GM21737 (cell line): Measurements from ENCODE around the gene COPA.
"Not testable (repeated sequence)": the region's sequence is repeated elsewhere in the genome, so short reads cannot be mapped to it uniquely, and the experiment has no call there.

ENCODE experiments used
- ATAC-seq: cut with Tn5 transposase; IDR thresholded peaks from one replicate; pipeline ENCODE4 v1.9.1; 2021; ENCODE audit warnings: mild to moderate bottlenecking, moderate library complexity; ENCODE audit not compliant: unreplicated experiment

Gene COPA

DNA sequence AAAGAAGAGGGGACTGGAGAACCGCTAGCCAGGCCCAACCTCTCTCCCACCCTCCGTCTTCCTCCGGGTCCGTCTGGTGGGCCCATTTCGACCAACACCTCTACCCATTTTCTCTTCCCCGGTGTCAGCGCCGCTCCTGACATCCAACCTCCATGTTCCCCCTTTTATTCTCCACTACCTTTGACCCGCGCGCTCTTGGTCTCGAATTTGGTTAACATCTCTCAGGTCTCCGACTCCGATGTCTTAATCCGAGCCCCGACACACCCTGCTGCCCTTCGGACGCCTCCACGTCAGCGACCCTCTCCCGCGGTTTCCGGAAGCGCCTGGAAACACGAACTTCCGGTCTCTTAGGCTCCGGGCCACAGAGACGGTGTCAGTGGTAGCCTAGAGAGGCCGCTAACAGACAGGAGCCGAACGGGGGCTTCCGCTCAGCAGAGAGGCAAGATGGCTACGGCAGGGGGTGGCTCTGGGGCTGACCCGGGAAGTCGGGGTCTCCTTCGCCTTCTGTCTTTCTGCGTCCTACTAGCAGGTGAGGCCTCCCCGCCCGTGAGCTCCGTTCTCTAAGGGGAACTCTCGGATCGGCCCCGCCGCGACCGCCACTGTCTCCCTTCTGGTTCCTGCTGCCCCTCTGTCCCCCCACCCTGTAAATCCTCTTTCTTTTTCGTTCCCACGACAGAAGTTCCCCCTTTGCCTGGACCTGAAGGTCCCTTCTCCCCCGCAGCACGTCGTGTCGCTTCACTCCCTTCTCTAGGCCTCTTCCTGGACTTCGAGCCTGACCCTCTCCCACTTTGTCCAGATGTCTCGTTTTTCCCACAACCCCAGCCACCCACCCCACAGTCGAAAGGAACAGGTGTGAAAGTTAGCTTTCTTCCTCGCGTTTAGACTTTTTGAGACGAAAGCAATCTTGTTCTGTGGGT lies at the start of gene COPA, which contains the start of gene NCSTN:
TSS of gene COPA (minus strand) at position 298 of the 917 bp plus-strand sequence. CDS start at position 218, 80 bp downstream.
TSS of gene NCSTN (plus strand) at position 431 of the 917 bp plus-strand sequence. CDS start at position 445, 14 bp downstream.
- ATAC-seq = peak; percentile 90

DNA sequence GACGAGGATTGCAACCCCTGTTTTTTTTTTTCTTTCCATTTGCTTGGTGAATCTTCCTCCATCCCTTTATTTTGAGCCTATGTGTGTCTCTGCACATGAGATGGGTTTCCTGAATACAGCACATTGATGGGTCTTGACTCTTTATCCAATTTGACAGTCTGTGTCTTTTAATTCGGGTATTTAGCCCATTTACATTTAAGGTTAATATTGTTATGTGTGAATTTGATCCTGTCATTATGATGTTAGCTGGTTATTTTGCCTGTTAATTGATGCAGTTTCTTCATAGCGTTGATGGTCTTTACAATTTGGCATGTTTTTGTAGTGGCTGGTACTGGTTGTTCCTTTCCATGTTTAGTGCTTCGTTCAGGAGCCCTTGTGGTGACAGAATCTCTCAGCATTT lies 45.4 kb upstream of the COPA start:
- not testable (repeated sequence) for ATAC-seq

DNA sequence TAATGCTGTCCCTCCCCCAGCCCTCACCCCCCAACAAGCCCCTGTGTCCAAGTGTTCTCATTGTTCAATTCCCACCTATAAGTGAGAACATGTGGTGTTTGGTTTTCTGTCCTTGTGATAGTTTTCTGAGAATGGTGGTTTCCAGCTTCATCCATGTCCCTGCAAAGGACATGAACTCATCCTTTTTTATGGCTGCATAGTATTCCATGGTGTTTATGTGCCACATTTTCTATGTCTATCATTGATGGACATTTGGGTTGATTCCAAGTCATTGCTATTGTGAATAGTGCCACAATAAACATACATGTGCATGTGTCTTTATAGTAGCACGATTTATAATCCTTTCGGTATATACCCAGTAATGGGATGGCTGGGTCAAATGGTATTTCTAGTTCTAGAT lies 41.8 kb upstream of the COPA start:
- not testable (repeated sequence) for ATAC-seq

DNA sequence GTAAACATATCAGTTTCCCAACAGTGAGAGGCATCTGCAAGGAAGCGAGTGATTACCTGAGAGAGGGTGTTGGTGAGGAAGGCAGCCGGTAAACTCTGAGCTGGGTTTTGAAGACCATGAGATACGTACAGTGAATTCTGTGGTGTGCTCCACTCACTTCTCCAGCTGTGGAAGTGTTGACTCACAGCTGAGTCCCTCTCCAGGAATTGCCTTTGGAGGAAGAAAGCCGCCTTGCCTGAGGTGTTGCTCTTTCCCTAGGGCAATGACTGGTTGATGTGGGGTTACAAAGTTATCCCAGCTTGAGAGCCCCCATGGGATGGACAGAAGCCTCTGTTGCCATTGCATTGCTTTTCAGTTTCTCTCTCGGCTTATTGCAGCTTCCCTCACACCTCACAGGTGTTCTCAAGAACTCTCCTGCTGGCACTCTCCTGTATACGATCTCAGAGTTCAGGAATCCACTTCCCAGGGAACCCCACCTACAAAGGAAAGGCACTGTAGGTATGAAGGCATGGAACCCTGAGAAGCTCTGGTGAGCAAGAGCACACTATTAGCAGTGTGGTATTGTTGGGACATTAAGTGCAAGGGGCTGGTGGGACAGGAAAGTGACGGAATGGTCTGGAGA lies 34.6 kb upstream of the COPA start:
- no peak for ATAC-seq

DNA sequence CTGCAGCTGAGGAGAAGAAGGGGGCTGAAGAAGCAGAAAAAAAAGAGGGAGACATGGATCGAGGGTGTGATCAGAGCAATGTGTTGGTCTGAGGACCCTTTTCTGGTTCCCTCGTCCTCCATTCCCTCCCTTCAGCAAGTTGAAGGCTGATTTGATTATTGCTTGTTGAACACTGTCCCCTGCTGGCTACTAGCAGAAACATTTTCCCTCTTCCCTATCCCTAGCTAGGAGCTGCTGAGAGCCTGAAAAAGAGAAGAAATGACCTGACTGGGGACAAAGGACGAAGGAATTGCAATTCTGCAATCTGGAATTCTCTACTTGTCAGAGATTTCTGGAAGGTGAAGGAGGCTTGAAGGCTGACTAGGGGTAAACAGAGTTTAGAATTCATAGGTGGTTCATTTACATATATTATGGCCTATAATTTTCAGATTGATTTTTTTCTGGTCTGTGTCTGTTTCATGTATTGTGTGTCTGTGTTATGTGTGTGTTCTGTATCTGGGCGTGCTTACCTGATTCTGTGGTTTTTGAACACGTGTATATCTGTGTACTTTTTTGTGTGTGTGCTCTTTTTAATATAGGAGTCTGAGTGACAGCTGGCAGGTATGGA lies 33.6 kb upstream of the COPA start:
- peak; percentile 55 for ATAC-seq

DNA sequence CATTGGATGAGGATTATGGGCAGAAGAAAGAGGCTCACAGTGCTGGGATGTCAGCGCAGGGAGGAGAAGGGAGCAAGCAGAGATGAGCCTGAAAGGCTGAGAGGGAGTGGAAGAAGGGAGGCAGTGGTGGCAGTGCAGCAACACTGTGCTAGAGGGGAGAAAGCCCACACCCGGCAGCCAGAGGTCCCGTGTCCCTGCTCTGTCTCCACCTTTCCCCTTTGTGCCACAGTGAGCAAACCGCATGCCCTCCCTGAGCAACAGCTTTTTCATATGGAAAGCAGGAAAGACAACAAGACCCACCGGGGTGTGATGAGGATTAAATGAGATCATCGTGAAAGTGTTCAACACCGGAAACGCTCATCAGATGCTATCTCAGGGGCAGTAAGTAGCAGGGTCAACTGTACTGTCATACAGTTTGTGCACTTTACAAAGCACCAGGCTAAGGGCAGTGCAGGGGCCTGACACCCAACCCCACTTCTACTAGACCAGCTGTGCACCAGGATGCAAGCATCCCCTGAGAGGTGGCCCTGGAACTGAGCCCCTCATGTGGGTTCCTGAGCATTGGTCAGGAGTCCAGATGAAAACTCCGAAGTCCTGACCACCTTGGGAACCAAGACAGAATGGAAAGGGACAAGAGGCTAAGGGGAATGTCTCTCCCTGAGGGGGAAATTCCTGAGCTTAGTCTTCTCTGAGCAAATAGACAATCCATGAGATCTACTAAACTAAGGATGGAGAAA lies 32.9 kb upstream of the COPA start:
- no peak for ATAC-seq

DNA sequence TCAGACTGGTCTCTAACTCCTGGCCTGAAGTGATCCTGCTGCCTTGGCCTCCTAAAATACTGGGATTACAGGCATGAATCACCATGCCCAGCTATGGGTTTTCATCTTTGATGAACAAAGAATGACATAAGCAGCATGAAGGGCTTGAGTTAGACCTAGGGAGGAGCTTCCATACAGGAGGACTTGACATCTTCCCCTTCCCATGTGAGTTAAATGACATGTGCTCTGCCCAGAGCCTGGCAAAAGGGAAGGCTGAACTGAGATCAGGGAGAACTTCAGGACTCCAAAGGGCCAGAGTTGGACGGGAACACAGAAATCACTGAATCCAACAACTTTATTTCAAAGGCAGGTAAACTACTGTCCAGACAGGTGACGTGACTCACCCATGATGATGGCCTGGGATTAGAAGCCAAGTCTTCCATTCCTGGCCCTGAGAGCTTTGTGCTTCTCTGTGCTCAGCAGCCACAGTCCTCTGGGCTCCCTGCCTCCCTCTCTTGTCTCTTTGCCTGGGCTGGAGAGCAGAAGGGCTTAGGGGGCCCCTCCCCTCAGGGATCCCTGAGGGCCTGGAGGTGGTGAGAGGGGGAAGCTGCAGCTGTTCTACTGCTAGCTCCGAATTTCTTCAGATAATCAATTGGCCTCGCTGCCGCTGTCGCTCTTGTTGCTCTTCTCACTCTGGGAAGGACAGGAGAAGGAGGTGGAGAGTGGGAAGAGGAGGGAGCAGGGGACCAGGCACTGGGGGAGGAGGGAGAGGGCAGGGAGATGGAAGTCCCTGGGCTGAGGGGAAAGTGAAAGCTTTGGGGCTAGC lies 31.5 kb upstream of the COPA start:
- no peak for ATAC-seq

DNA sequence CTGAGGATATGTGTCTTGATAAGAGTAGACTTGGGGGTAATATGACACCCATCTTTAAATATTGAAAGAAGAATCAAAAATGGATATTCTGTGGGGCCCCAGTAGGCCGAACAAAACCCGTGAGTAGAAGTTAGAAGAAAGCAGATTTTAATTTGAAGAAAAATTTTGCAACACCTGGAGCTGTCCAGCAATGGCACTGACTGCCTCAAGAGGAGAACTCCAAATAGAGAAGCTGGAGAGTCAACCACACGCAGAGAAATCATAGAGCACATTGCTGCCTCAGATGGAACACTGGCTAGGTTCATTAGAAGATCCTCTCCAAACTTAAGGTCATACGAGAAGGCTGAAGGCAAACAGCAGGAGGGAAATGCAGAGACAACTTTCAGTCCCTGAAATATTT lies 30.6 kb upstream of the COPA start:
- ATAC-seq = no peak

DNA sequence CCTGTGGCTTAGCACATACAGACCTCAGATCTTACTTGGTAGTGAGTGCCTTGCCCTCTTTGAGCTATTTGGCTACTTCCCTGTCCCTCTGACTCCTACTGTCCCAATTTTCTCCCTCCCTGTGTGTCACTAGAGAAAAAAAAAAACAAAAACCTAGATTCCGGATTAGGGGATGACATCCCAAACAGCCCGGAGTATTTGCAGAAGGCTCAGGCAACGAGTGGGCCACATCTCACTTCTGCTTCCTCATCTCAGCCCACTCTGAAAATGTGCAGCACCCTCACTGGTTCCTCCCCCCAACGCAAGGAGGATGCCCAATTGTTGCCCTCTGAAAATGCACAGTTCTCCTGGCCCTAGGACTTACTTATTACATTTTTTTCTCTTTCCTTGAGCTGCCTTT lies 28.7 kb upstream of the COPA start:
- no peak for ATAC-seq

DNA sequence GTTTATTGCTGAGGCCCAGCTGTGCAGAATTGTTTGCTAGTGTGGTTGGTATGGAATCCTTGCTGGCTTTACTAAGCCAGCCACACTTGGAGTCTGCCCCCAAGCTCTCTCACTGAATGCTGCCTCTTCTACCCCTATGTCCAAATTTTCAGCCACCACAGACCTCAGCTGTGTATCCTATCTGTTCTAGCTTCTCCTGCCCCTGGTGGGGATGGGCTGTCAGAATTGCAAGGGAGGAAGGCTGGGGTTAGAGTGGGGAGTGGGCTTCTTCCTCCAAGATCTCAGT lies 28.2 kb upstream of the COPA start:
- no peak for ATAC-seq

DNA sequence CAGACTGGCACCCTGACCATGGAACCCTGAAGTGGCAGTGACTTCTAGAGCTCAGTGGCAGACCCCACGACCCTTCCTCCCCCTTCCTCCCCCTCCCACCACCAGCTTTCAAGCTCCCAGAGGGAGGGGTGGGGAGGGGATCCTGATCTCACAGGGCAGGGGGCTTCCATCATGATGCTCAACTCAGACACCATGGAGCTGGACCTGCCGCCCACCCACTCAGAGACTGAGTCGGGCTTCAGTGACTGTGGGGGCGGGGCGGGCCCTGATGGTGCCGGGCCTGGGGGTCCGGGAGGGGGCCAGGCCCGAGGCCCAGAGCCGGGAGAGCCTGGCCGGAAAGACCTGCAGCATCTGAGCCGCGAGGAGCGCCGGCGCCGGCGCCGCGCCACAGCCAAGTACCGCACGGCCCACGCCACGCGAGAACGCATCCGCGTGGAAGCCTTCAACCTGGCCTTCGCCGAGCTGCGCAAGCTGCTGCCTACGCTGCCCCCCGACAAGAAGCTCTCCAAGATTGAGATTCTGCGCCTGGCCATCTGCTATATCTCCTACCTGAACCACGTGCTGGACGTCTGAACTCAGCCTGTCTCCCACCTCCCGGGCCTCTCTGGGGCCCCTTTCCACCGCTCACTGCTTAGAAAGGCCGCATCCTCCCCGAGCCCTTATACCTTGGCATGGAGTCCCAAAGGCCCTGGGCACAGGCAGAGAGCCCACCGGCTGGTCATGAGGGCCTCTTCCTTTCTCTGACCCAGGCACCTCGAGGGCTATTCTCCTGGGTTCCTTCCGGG lies 27.7 kb upstream of the COPA start:
- ATAC-seq = no peak

DNA sequence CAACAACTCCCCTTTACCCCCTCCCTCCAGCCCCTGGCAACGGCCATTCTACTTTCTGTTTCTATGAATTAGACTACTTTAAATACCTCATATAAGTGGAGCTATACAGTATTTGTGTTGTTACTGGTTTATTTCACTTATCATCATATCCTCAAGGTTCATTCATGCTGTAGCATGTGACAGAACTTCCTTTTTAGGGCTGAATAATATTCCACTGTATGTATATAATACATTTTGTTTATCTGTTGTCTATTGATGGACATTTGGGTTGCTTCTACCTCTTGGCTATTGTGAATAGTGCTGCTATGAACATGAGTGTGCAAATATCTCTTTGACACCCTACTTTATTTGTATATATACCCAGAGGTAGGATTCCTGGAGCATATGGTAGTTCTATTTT lies 26.0 kb upstream of the COPA start:
- no peak for ATAC-seq

DNA sequence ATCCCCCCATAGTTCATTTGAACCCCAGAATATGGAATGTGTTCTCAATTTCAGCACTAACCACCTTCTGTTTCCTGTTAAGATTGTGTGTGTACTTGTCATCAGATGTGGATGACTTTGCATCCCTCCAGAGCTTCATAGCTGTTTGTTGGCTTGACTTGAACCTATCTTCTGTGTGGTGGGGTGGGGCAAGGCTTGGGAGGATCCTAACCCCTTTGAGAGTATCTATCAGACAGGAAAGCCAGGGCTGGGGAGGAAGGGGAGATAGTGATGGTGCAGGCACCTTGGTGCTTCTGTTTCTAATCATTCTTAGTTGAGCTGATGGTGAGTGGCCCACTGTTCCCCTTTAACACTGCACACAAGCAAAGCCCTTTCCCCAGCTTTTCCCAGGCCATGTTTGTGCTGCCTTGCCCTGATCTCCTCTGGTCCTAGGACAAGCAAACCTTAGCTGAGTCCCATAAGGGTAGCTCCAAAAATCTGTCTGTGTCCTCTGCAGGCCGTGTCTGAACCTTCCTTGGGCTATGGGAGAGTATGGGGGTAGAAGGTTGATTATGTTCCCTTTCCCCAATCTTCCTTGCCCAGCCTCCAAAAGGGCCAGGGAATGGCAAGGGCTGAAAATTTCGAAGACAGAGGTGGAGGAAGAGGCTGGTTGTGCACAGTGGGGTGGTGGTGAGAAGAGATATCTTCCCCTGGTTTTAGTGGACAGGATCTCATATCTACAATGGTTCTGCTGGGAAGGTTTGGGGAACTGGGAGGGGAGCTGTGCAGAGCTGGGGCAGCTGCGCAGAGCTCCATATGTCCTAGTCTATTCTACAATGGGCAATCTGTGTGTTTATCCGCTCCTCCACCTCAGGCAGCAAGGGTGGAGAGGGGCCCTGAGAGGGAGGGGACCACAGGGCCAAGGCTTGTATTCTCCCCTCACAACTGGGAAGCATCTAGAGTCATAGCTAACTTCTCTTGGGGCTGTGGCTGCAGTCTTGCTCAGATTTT lies 25.2 kb upstream of the COPA start:
- no peak for ATAC-seq

DNA sequence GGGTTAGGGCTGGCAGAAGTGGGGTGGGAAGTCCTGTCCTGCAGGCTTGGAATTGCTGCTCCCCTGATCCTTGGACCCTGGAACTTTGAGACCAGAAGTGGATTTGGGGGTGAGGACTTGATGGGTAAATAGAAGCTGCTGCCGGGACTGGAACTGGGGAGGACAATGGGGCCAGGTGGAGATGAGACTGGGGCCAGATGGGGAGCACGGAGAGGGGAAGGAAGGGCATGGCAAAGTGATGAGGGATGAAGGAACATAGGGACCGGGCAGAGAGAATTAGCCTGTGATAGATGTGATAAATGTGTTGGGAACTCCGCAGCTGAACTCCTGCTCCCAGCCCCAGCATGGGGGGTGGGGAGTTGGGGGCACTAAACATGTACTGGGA lies 24.5 kb upstream of the COPA start:
- ATAC-seq = no peak

DNA sequence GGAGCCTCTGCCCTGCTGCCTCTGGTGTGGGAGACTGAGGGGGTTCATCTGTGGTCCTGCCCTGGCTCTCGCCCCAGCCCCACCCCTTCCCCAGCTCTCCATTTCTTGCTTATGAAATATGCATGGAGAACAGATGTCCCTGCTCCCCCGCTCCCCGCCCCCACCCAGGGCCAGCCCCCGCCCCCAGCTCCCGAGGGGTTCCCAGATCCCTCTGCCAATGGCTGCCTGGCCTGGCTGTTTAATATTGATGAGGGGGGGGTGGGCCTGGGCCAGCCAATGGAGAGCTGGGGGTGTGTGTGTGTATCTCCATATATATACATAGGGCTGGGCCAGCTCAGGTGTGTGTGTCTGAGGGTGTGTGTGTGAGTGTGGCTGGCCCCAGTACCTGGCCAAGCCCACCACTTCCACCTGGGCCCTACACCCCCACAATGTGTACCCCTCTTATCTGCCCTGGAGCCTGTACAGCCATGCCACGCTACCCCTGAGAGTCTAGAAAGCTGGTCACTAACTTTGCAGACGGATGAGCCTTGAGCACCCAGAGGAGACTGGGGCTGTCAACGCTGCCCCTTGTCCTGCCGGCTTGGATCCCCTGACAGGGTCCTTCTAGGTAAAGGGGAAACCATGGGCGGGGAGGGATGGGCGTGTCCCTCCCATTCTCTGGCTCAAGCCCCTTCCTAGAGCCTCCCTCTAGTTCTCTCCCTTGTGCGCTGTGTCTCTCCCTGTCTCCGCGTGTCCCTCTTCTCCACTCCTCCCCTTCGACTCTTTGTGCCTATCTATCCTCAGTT lies 23.9 kb upstream of the COPA start, which contains the start of gene NHLH1:
TSS of gene NHLH1 (plus strand) at position 341 of the 785 bp plus-strand sequence. CDS start 3,661 bp downstream, outside the sequence.
- no peak for ATAC-seq

DNA sequence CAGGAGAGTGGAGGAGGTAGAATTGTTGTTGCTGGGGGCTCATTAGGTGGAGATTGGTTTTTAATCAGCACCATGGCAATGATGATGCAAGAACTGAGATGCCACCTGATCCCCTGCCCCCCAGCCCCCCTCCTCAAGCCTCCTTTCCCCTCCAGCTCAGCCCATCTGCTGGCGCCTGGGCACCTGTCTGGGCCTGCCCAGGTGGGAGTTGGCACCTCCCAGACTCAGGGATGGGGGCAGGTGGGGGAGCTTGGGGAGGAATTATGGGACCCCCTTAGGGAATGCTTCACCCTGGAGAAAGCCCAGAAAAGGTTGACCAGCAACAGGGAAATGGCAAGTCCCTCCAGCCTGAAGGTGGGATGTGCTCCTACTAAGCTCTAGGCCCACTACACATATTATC lies 22.3 kb upstream of the COPA start:
- no peak for ATAC-seq

DNA sequence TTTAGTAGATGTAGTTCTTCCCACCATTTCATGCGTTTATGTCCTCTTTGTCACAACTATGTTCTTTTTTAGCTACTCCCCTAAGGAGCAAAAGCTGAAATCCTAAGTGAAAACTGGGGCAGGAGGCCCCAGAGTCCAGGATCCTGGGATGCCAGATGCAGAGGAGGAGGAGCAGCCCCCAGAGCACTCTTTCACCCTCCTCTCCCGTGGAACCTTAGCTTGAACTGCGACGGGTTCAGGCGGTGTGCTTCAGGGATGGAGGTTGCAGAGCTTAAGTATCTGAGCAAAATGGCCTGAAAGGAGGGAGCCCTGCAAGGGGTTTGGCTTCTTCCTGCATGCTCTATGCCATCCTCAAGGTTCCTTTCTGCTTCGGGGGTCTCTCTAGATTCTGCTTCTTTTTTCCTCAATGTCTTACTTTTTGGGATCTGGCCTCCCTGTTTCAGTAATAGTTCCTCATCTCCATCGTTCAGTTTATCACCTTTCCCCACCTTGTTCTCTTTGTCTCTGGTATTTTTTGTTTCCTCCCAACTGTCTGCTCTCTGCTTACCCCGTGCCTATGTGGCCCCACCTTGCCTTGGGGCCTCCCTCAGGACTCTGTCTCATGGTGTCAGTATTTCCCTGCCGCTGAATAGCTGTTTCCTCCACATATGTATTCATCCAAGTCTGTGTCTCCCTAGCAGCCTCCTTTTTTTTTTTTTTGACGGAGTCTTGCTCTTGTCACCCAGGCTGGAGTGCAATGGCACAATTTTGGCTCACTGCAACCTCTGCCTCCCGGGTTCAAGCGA lies 21.1 kb upstream of the COPA start:
- no peak for ATAC-seq
